Ramos (cell line): ENCODE results near the gene ATP10B.

Experiments used
- in situ Hi-C: fragments of 300-500 bp; cut with MboI; formaldehyde crosslinking; loops from one replicate; pipeline ENCODE4 v1.14.3; 2022; ENCODE audit warnings: low sequenced_read_pairs; ENCODE audit not compliant: unreplicated experiment

ATP10B gene

GRCh38 chr5:160646033-160646432, 206.0 kb downstream of the ATP10B start:
- in situ Hi-C loops: no loop called here

DNA sequence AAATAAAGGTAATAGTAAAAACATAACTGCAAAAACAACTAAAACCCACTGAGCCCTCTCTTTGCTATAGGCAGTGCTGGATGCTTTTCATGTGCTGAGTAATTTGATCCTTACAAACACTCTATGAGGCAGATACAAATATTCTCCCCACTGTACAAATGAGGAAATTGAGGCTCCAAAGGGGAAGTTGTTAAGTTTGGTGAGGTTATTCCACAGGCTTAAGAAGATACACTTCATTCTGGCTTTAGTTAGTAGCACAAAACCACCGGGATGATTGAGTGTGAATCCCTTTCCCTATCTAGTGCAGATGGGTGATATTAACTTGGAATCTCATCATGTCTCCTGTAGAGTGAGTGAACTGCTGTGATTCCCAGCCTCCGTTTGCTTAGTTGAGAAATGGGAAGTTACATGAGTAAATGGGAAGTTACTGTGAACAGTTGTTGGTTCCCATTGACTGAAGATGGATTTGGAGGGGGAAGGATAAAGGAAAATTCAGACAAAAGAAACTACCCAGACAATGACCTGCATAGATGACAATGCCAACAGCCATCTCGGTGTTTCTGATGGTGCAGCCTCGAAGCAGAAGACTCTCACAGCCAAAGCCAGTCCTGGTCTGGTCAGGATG, 208.3 kb downstream of the ATP10B start:
- in situ Hi-C loops: no loop called here

- in situ Hi-C loops: no loop called here
Measured at GRCh38 chr5:160641405-160641804, 210.6 kb downstream of the ATP10B start.

DNA sequence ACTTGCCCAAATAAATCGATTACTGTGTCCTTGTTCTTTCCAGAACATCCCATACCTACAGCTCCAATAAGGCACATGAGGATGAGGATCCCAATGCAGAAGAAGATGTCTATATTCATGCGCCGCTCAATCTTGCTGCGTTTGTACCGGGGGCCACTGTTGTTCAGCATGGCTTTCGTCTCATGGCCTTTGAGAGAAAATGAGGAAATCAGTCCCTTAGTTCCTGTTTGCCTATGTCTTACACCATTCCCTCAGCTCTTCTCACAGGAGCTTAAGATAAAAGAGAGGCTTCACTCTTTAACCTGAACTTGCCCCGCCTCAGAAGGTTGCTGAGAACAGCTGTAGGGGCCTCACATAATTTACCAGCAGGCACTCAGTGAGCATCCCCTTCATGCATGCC, 211.6 kb downstream of the ATP10B start:
- in situ Hi-C loops: no loop called here

DNA sequence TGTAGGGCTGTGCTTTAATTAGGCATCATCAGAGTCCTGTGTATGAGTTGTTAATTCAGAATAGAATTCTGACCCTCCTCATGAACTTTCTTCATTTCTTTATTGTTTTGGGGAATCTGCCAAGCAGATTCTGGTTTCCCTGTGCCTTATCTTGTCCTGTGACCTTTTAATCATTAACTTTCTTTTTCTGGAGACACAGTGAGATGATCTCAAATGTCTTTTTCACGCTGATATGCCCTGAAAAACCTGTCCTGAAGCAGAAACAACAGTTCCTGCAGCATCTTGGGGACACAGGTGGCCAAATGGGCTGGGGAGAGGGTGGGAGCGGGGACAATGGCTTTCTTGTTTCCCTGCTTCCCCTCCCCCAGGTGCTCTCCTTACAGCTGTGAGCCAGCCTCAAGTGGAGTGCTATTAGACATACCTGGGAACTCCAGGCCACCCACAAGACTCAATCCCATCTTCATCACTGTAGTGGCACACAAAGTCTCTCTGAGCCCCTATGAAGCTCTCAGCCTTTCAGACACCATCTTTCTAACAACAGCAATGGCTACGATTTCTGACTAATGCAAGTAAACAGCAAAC, 213.8 kb downstream of the ATP10B start:
- in situ Hi-C loops: no loop called here

DNA sequence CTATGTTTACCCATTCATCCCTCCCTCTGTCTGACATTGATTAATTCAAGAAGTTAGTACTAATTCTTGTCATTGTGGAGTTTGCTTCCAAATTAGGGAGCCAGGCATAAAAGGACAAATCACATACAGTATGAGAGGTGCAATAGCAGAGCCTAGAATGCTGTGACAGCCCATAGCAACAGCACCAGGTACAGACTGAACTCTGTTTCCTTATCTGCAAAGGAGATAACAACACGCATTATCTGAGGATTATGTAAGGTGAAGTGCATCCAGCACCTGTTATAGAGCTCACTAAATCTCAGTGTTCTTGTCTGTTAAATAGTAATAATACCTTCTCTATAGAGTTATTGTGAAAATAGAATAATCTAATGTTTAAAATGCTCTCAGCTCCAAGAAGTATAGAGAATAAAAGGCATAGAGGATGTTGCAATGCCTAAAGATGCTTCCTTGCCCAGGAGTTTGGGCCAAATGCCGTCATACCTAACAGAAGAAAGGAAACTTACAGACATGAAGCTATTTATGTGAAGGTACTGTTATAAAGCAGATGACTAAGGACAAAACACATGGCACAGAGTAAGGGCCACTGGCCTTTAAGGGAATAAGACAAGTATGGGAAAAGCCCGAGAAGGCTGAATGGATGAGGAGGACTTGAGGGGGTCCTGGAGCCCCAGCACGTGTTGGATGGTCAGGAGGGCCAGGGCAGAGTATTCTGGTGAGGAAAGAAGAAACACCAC, 214.5 kb downstream of the ATP10B start:
- in situ Hi-C loops: no loop called here

GRCh38 chr5:160635663-160636062, 216.3 kb downstream of the ATP10B start:
- in situ Hi-C loops: no loop called here

DNA sequence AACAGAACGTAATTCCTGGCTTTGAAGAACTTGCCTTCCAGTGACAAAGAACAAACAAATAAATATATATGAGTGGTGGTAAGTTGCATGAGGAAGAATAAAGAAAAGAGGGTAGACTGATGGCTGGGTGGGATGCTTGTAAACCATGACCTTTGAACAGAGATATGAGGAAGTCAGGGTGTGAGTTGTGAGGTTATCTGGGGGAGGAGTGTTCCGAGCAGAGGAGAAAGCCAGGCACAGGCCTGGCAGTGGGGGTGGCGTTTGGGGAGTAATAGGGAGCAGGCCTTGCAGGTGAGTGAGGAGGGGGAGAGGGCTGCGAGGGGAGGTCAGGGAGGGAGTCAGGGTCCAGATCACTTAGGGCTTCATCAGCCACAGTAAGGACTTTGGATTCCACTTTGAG, 217.0 kb downstream of the ATP10B start:
- in situ Hi-C loops: no loop called here

DNA sequence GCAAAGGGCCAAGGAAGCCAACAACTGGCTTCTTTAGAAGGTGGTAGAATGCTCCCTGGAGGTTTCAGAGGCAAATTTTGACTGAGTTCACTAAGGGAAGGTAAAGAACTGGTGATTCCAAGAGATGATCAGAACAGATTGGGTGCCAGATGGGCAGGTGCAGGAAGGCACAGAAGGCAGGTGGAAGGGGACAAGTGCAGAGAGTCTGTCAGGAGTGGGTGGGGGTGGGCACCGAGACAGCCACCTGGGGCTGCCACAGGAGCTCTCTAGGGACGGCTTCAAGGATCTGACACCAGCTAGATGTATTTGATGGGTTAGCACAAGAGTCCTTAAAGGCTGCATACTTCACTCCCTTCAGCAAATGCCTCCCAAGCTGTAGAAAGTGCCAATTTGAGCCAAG, 223.0 kb downstream of the ATP10B start:
- in situ Hi-C loops: no loop called here

DNA sequence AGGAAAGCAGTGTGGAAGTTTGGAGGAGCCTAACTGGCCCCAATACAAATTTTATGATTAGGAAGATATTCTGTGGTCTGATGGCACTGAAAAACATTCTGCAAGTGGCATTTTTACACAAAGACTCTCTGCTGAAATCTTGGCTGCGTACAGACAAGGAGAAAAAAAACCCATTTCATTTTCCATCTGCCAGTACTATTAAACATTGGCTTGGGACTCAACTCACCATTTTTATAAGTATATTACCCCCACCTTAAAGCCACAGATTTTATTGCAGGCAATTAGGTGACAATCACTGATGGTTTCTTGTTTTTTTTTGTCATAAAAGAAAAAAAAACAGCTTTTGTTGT, 223.4 kb downstream of the ATP10B start:
- in situ Hi-C loops: no loop called here

- in situ Hi-C loops: no loop called here
Measured at GRCh38 chr5:160627921-160628618, 223.9 kb downstream of the ATP10B start.

DNA sequence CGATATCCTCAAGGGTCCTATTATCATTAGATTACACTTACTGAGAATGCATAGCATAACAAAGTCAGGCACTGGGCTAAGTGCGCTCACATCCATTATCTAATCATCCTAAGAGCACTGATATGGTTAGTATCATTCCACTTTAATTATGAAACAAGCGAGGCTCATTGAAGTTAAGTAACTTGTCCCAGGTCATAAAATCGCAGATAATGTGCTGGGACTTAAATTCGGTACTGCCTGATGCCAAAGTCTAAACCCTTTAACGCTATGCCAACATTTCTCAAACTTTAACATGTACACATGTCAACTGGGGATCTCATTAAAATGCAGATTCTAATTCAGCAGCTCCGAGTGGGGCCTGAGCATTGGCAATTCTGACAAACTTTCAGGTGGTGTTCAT, 225.7 kb downstream of the ATP10B start:
- in situ Hi-C loops: no loop called here

GRCh38 chr5:160621526-160621925, 230.5 kb downstream of the ATP10B start:
- in situ Hi-C loops: no loop called here

DNA sequence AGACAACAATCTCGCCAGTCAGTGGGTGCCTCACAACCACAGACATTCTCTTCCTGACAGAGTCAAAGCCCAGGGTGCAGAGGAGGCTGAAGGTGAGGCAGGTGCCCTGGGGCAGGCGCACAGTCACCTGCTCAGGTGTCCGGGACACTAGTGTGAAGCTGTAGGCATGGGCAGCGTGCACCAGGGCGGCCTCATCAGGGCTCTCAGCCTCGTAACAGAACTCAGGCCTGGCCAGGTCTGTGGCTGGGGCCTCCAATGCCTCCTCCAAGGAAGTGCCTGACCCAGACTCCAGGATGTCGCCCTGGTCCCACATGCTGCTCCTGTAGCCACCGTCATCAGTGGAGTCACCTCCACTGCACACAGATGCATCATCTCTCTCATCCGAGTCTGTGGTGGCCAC, 231.6 kb downstream of the ATP10B start:
- in situ Hi-C loops: no loop called here

GRCh38 chr5:160619381-160619780, 232.6 kb downstream of the ATP10B start:
- in situ Hi-C loops: no loop called here

- in situ Hi-C loops: no loop called here
Measured at GRCh38 chr5:160618286-160618685, 233.7 kb downstream of the ATP10B start.

GRCh38 chr5:160616712-160617497, 235.1 kb downstream of the ATP10B start:
- in situ Hi-C loops: no loop called here

DNA sequence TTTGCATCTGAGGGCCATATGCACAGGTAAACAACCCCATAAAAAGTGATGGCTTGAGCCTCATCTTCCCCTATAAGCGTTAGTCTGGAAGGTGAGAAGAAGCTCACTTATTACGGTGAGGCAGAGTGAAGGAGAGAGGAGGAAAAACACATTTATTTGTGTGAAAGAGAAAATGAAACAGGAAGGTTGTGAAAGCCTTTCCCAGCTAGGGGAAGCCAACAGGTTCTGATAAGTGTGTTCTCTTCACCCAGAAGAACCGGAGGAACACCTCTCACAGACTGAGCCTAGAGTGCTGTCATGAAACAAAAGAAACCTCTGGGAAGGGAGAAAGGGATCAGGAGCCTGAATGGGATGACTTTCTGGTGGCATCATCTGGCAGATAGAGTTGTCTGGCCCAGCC, 237.9 kb downstream of the ATP10B start:
- in situ Hi-C loops: no loop called here

DNA sequence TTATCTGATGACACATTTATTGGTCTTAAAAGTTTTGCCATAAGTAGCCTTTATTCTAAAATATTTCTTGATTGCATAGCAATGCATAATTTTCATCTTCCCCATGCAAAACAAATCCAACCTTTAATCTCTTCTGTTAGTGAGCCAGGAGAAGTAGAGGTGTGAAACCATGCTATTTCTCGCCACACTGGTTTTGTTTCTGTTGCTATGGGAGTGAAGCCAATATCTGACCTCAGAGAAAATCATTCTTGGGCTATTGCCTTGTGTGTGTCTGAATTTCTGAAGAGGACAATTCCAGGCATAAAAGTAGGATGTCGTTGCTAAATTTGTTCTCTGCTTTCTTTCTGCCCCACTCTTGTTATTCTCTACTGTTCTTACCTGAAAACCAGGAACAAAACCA, 246.7 kb downstream of the ATP10B start:
- in situ Hi-C loops: no loop called here

GRCh38 chr5:160604484-160604883, 247.5 kb downstream of the ATP10B start:
- in situ Hi-C loops: no loop called here

DNA sequence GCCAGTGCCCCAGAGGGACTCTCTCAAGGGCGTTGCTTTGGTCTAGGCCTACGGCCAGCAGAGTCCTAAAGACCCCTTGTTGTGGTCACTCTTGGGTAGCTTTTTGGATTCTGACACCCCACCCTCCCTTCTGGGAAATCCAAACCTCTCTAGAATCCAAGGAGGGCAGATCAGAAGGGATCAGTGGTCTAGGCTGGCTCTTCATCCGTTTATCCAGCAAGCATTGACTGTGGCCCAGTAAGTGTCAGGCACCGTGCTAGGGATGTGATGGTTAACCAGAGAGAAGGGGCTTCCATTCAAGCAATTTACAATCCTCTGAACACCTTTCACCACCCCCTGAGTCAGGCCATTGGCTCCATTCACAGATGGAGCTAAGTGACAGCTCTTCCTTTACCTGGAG, 249.3 kb downstream of the ATP10B start:
- in situ Hi-C loops: no loop called here
